HCT116 (cell line): Measurements from ENCODE around the gene CACNA1C. TPM values are rescaled to one million over a fixed set of nuclear protein-coding genes. Genes with fewer than 3 reads are reported as not detected.

ENCODE experiments used
- ATAC-seq: fragments of 200-7000 bp; cut with Tn5 transposase; 2 replicates; pipeline ENCODE4 v1.9.1; 2020; ENCODE audit warnings: mild to moderate bottlenecking, moderate library complexity
- BruUV-seq: library from RNA; stranded (reverse); fragments of 400-500 nt; replicated peaks from 2 replicates; lab custom pipeline; 2021; lab: Mats Ljungman, UMichigan
- CTCF ChIA-PET: fragments of 300-600 bp; sonication (Branson Sonifier 250); formaldehyde crosslinking; loops from one replicate; lab custom pipeline; 2021; ENCODE audit warnings: antibody characterized with exemption; lab: Charles Lee
- POLR2A ChIA-PET: fragments of 300-600, 350-600 bp; sonication (Branson Sonifier 250); formaldehyde crosslinking; loops from one replicate; lab custom pipeline; 2021; ENCODE audit warnings: antibody characterized with exemption; lab: Charles Lee
- RAD21 ChIA-PET, 2 experiments: fragments of 300-600 bp; sonication (Branson Sonifier 250); formaldehyde crosslinking; loops; one replicate each; lab custom pipeline; 2023; ENCODE audit warnings: low total read pairs in 2 of 2; ENCODE audit not compliant: uncharacterized antibody in 2 of 2, unreplicated experiment in 2 of 2, low non-redundant PET in 1 of 2; lab: Charles Lee
- DNase-seq: peaks from one replicate; pipeline ENCODE4 v3.0.0-alpha.2; 2010; ENCODE audit warnings: low read depth, low spot score
- H2AFZ ChIP-seq: fragments of 200-600 bp; shearing (Covaris generic), sonication (generic); 2 replicates; pipeline ENCODE4 v1.6.1; 2017; ENCODE audit warnings: low read depth, mixed run types, mixed read lengths, antibody characterized with exemption, low read length; ENCODE audit not compliant: poor library complexity, severe bottlenecking
- H3K27ac ChIP-seq: 2 replicates; pipeline ENCODE4 v1.5.1; 2012; ENCODE audit warnings: low read depth, low read length
- H3K27me3 ChIP-seq: fragments of 200-600 bp; sonication (generic); 2 replicates; pipeline ENCODE4 v1.6.1; 2016; ENCODE audit warnings: mixed run types, low read length, mixed read lengths; ENCODE audit not compliant: insufficient read depth
- H3K36me3 ChIP-seq, 2 experiments: fragments of 200-500 bp in 1 of 2; fragments of 200-600 bp in 1 of 2; sonication (Bioruptor generic) in 1 of 2; sonication (generic) in 1 of 2; 2 replicates each; pipeline versions ENCODE4 v1.5.1 to v1.6.1; 2014 to 2016; ENCODE audit warnings: low read length in 2 of 2, inconsistent platforms in 1 of 2, mixed read lengths in 1 of 2, mixed run types in 1 of 2; ENCODE audit not compliant: insufficient read depth in 2 of 2, control insufficient read depth in 1 of 2
- H3K4me1 ChIP-seq, 2 experiments: fragments of 200-600 bp in 1 of 2; sonication (generic) in 1 of 2; 2 replicates each; pipeline versions ENCODE4 v1.5.1 to v1.6.1; 2012 to 2017; ENCODE audit warnings: low read length in 2 of 2, inconsistent platforms in 1 of 2, mild to moderate bottlenecking in 1 of 2, mixed read lengths in 1 of 2, mixed run types in 1 of 2, moderate library complexity in 1 of 2; ENCODE audit not compliant: insufficient read depth in 2 of 2, control insufficient read depth in 1 of 2
- H3K4me2 ChIP-seq: fragments of 200-600 bp; sonication (generic); 2 replicates; pipeline ENCODE4 v1.6.1; 2017; ENCODE audit warnings: mixed run types, low read length, mixed read lengths
- H3K4me3 ChIP-seq, 2 experiments: fragments of 200-600 bp in 1 of 2; sonication (generic) in 1 of 2; replicated peaks in 1 of 2; 2 replicates each; pipeline ENCODE4 v1.5.1; 2011 to 2016; ENCODE audit warnings: low read length in 2 of 2, control low read depth in 1 of 2, low read depth in 1 of 2, mild to moderate bottlenecking in 1 of 2, mixed read lengths in 1 of 2, mixed run types in 1 of 2
- H3K79me2 ChIP-seq: fragments of 200-600 bp; sonication (generic); 2 replicates; pipeline ENCODE4 v1.6.1; 2017; ENCODE audit warnings: mild to moderate bottlenecking, mixed run types, low read length, moderate library complexity, mixed read lengths; ENCODE audit not compliant: insufficient read depth
- H3K9ac ChIP-seq: fragments of 200-600 bp; sonication (generic); 2 replicates; pipeline ENCODE4 v1.6.1; 2016; ENCODE audit warnings: low read length, mixed read lengths
- H3K9me2 ChIP-seq: fragments of 200-600 bp; sonication (generic), shearing (Covaris generic); 2 replicates; pipeline ENCODE4 v1.6.1; 2017; ENCODE audit warnings: mixed run types, mild to moderate bottlenecking, moderate library complexity; ENCODE audit not compliant: insufficient read depth
- H3K9me3 ChIP-seq, 2 experiments: fragments of 200-500 bp in 1 of 2; fragments of 200-600 bp in 1 of 2; sonication (Bioruptor generic) in 1 of 2; sonication (generic) in 1 of 2; 2 replicates each; pipeline ENCODE4 v1.6.1; 2014 to 2017; ENCODE audit warnings: low read length in 2 of 2, mixed read lengths in 2 of 2, inconsistent platforms in 1 of 2, low read depth in 1 of 2, mild to moderate bottlenecking in 1 of 2, mixed run types in 1 of 2, moderate library complexity in 1 of 2; ENCODE audit not compliant: control insufficient read depth in 1 of 2, insufficient read depth in 1 of 2
- H4K20me1 ChIP-seq: fragments of 200-600 bp; sonication (generic), shearing (Covaris generic); 2 replicates; pipeline ENCODE4 v1.6.1; 2017; ENCODE audit warnings: mixed run types, mild to moderate bottlenecking, moderate library complexity; ENCODE audit not compliant: insufficient read depth
- EGR1 ChIP-seq: IDR thresholded peaks from 2 replicates; pipeline ENCODE4 v1.6.1; 2012; ENCODE audit warnings: low read depth
- EZH2phosphoT487 ChIP-seq: fragments of 200-600 bp; IDR thresholded peaks from 2 replicates; pipeline ENCODE4 v1.6.1; 2018; ENCODE audit warnings: antibody characterized with exemption, borderline replicate concordance
- FOSL1 ChIP-seq: IDR thresholded peaks from 2 replicates; pipeline ENCODE4 v1.6.1; 2012; ENCODE audit warnings: low read depth
- JUND ChIP-seq: IDR thresholded peaks from 2 replicates; pipeline ENCODE4 v1.6.1; 2012
- POLR2A ChIP-seq: IDR thresholded peaks from 2 replicates; pipeline ENCODE4 v1.7.0; 2011; ENCODE audit warnings: borderline replicate concordance; ENCODE audit not compliant: insufficient read depth, insufficient read length; ENCODE audit errors: extremely low read depth
- POLR2AphosphoS5 ChIP-seq: IDR thresholded peaks from 2 replicates; pipeline ENCODE4 v1.6.1; 2011; ENCODE audit warnings: mild to moderate bottlenecking, low read depth, low read length, moderate library complexity
- SIN3A ChIP-seq: IDR thresholded peaks from 2 replicates; pipeline ENCODE4 v1.6.1; 2012; ENCODE audit warnings: low read depth
- SRF ChIP-seq: IDR thresholded peaks from 2 replicates; pipeline ENCODE4 v1.6.1; 2012; ENCODE audit warnings: low read depth
- TCF7L2 ChIP-seq: IDR thresholded peaks from 2 replicates; pipeline ENCODE4 v1.7.0; 2011; ENCODE audit warnings: borderline replicate concordance, inconsistent platforms; ENCODE audit not compliant: insufficient read depth, insufficient read length; ENCODE audit errors: extremely low read depth
- ZNF274 ChIP-seq: fragments of 200-500 bp; sonication (Bioruptor generic); IDR thresholded peaks from 2 replicates; pipeline ENCODE4 v1.6.1; 2014; ENCODE audit warnings: mild to moderate bottlenecking, low read depth, low read length, inconsistent platforms
- intact Hi-C: fragments of 100-400 bp; cut with micrococcal nuclease; formaldehyde crosslinking; loops from 2 replicates; pipeline ENCODE4 v1.10.0; 2022
- total RNA-seq: library from RNA; stranded (reverse); gene quantifications from one replicate; pipeline ENCODE4 v1.2.1, GENCODE V29; 2021; ENCODE audit not compliant: unreplicated experiment
- TF ChIP-seq, protein P1 (sequence below): IDR thresholded peaks from 2 replicates; pipeline ENCODE4 v1.6.1; 2012
- TF ChIP-seq, protein P2 (sequence below), 3 experiments: fragments of 200-600 bp in 1 of 3; sonication (generic) in 1 of 3; IDR thresholded peaks in 2 of 3; conservative IDR thresholded peaks in 1 of 3; 2 replicates each; pipeline ENCODE4 v1.5.1; 2012 to 2017; ENCODE audit warnings: low read depth in 2 of 3, low read length in 2 of 3, antibody characterized with exemption in 1 of 3, borderline replicate concordance in 1 of 3, control low read depth in 1 of 3, mild to moderate bottlenecking in 1 of 3, mixed read lengths in 1 of 3, mixed run types in 1 of 3, moderate library complexity in 1 of 3; ENCODE audit not compliant: insufficient read depth in 1 of 3
- TF ChIP-seq, protein P3 (sequence below): IDR thresholded peaks from 2 replicates; pipeline ENCODE4 v1.6.1; 2012; ENCODE audit warnings: low read depth

The CACNA1C gene
- total RNA-seq, 1 experiment from 2014 or later = 0.05 TPM

DNA sequence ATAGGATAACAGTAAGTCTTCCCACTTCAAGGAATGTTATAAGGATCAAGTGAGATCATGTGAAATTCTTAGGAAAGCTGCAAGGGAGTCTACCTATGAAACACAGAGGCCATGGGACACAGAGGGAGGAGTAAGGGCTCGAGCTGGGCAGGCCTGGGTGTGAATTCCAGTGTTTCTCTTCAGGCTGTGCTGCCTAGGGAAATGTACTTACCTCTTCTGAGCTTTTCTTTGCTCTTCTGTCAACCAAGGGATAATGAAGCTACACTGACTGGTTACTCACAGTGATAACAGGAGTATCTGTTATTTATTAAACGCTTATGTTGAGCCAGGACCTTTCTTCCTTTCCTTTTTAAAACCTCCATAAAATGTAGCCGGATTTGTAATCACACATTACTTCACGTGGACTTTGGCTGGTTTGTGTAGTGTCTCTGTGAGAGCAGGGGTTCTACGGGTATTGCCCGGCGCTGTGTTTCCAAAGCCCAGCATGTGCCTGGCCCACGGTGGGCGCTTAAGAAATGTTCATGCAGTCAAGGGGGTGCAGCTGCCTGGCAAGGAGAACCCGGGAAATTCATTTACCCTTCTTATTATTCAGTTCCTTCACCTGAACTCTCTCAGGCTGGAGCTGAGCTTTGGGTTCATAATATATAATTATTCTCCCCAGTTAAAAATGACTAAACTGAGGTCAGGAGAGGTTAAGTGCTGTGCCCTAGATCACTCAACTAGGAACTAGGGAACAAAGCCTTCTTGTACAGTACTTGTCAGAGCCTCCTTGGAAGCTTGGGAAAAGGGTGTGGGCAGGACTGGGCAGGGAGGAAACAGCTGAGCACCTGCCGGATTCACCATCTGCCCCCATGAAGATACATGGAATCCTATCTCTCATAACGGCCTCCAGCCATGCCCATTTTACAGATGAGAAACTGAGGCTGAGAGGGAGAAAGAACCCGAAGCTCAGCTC, 214.2 kb downstream of the CACNA1C start:
- CTCF ChIA-PET = no interaction called here
- H3K27me3 ChIP-seq = peaks cover 30% of the 10 kb centered on the region
- no peaks in the 10 kb centered on the region for H3K79me2 ChIP-seq
- H3K4me2 ChIP-seq = no peak overlapping the region
- TF ChIP-seq TCF7L2 (no peak), SRF (no peak), SIN3A (no peak), EZH2phosphoT487 (no peak)
- intact Hi-C loops = no loop called here
- no peak overlapping the region for H3K27ac ChIP-seq
- H3K4me3 ChIP-seq = no peak overlapping the region
- H3K4me1 ChIP-seq = no peaks in the 10 kb centered on the region
- no peaks in the 10 kb centered on the region for H3K9me2 ChIP-seq
- BruUV-seq = no TSS peak
- H2AFZ ChIP-seq = no peak overlapping the region
- POLR2A ChIA-PET = no interaction called here
- no peaks in the 10 kb centered on the region for H4K20me1 ChIP-seq
- DNase-seq = no peak
- H3K36me3 ChIP-seq = no peaks in the 10 kb centered on the region
- RAD21 ChIA-PET = no interaction called here
- H3K9me3 ChIP-seq = no peaks in the 10 kb centered on the region
- ATAC-seq = no peak
- no peak overlapping the region for H3K9ac ChIP-seq

DNA sequence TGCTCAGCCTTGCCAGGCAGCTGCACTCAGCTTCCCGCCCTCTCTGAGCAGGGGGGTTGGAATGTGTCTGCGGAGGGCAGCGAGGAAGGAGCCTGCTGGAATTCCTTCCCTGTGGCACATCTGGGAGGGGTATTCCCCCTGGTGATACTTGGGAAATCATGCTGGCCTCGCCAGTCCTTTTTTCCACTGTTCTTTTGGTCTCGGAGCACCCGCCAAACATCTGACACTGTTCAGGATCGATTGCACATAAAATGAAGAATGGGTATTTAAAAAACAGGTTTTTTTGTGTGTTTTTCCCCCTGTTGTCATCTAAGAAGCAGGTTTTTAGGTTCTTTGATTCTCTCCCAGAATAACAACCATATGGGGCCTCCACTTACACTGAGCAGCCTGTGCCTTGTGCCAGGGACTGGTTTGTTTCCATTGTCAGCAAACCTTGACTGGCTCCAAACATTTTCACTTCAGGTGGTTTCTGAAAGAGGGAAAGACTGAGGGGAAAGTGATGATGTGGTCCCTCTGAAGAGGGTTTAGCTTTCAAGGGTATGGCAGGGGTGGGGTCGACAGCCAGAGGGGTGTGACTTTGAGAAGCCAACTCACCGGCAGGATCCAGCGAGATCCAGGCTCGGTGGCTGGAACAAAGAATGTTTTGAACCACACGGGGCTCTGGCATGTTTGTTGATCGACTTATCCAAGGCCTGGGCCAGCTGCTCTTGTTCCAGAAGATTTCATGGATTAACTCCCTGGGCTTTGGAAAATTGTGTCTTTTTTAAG, 215.1 kb downstream of the CACNA1C start:
- H3K27ac ChIP-seq = no peak overlapping the region
- no peaks in the 10 kb centered on the region for H3K36me3 ChIP-seq
- no peak overlapping the region for H3K4me3 ChIP-seq
- no TSS peak for BruUV-seq
- ATAC-seq (no peak), DNase-seq (no peak)
- H3K4me1 ChIP-seq = no peaks in the 10 kb centered on the region
- intact Hi-C loops = no loop called here
- no peak overlapping the region for H3K4me2 ChIP-seq
- H3K9me3 ChIP-seq = no peaks in the 10 kb centered on the region
- POLR2A ChIA-PET = no interaction called here
- peaks cover 30% of the 10 kb centered on the region for H3K27me3 ChIP-seq
- H2AFZ ChIP-seq = no peak overlapping the region
- no peak overlapping the region for H3K9ac ChIP-seq
- H3K79me2 ChIP-seq = no peaks in the 10 kb centered on the region
- H3K9me2 ChIP-seq = no peaks in the 10 kb centered on the region
- RAD21 ChIA-PET = no interaction called here
- CTCF ChIA-PET = no interaction called here
- no peaks in the 10 kb centered on the region for H4K20me1 ChIP-seq
- TF ChIP-seq ZNF274 = no peak
- no peak for TF ChIP-seq JUND
- no peak for TF ChIP-seq SRF
- TF ChIP-seq FOSL1 = no peak
- TF ChIP-seq, protein P1, sequence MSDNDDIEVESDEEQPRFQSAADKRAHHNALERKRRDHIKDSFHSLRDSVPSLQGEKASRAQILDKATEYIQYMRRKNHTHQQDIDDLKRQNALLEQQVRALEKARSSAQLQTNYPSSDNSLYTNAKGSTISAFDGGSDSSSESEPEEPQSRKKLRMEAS = no peak
- no peak for TF ChIP-seq POLR2A
- no peak for TF ChIP-seq POLR2AphosphoS5
- TF ChIP-seq, protein P2, sequence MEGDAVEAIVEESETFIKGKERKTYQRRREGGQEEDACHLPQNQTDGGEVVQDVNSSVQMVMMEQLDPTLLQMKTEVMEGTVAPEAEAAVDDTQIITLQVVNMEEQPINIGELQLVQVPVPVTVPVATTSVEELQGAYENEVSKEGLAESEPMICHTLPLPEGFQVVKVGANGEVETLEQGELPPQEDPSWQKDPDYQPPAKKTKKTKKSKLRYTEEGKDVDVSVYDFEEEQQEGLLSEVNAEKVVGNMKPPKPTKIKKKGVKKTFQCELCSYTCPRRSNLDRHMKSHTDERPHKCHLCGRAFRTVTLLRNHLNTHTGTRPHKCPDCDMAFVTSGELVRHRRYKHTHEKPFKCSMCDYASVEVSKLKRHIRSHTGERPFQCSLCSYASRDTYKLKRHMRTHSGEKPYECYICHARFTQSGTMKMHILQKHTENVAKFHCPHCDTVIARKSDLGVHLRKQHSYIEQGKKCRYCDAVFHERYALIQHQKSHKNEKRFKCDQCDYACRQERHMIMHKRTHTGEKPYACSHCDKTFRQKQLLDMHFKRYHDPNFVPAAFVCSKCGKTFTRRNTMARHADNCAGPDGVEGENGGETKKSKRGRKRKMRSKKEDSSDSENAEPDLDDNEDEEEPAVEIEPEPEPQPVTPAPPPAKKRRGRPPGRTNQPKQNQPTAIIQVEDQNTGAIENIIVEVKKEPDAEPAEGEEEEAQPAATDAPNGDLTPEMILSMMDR (IDR thresholded peaks at IDR 0.05 in 2 of 3, conservative IDR thresholded peaks at IDR 0.05 in 1 of 3; ENCODE audit: borderline replicate concordance in 1 of 3, insufficient read depth in 1 of 3, low read depth in 2 of 3, low read length in 2 of 3) = no peak
- no peak for TF ChIP-seq EGR1
- TF ChIP-seq, protein P3, sequence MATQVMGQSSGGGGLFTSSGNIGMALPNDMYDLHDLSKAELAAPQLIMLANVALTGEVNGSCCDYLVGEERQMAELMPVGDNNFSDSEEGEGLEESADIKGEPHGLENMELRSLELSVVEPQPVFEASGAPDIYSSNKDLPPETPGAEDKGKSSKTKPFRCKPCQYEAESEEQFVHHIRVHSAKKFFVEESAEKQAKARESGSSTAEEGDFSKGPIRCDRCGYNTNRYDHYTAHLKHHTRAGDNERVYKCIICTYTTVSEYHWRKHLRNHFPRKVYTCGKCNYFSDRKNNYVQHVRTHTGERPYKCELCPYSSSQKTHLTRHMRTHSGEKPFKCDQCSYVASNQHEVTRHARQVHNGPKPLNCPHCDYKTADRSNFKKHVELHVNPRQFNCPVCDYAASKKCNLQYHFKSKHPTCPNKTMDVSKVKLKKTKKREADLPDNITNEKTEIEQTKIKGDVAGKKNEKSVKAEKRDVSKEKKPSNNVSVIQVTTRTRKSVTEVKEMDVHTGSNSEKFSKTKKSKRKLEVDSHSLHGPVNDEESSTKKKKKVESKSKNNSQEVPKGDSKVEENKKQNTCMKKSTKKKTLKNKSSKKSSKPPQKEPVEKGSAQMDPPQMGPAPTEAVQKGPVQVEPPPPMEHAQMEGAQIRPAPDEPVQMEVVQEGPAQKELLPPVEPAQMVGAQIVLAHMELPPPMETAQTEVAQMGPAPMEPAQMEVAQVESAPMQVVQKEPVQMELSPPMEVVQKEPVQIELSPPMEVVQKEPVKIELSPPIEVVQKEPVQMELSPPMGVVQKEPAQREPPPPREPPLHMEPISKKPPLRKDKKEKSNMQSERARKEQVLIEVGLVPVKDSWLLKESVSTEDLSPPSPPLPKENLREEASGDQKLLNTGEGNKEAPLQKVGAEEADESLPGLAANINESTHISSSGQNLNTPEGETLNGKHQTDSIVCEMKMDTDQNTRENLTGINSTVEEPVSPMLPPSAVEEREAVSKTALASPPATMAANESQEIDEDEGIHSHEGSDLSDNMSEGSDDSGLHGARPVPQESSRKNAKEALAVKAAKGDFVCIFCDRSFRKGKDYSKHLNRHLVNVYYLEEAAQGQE = no peak
